Measurements from ENCODE around the gene CLDND2.

The CLDND2 gene

DNA sequence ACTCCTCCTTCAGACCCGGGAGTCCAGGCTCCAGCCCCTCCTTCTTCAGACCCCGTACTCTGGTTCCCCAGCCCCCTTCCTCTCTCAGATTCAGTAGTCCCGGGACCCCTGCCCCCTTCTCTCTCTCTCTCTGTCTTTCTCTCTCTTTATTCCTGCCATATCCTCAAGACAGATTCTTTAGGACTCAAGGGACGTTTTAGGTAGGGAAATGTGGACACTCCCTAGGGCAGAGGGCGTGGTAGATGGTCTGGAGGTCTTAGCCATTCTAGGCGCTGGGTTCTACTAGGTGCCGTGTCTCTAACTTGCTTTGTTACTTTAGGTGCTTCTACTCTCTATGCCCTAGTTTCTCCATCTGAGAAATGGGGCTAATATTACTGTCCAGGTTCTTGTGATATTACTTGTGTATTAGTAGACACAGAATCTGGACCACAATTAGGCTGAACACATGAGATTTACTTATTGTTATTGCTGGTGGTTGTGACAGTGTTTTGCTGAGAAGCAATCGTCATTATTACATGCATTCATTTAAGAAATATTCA, 22.3 kb upstream of the CLDND2 start:
- no peak for DNase-seq (ENCODE audit: extremely low read depth, low read depth)
- TF ChIP-seq, protein P1, sequence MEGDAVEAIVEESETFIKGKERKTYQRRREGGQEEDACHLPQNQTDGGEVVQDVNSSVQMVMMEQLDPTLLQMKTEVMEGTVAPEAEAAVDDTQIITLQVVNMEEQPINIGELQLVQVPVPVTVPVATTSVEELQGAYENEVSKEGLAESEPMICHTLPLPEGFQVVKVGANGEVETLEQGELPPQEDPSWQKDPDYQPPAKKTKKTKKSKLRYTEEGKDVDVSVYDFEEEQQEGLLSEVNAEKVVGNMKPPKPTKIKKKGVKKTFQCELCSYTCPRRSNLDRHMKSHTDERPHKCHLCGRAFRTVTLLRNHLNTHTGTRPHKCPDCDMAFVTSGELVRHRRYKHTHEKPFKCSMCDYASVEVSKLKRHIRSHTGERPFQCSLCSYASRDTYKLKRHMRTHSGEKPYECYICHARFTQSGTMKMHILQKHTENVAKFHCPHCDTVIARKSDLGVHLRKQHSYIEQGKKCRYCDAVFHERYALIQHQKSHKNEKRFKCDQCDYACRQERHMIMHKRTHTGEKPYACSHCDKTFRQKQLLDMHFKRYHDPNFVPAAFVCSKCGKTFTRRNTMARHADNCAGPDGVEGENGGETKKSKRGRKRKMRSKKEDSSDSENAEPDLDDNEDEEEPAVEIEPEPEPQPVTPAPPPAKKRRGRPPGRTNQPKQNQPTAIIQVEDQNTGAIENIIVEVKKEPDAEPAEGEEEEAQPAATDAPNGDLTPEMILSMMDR (IDR thresholded peaks at IDR 0.05; ENCODE audit: low read depth, low read length) = no peak

DNA sequence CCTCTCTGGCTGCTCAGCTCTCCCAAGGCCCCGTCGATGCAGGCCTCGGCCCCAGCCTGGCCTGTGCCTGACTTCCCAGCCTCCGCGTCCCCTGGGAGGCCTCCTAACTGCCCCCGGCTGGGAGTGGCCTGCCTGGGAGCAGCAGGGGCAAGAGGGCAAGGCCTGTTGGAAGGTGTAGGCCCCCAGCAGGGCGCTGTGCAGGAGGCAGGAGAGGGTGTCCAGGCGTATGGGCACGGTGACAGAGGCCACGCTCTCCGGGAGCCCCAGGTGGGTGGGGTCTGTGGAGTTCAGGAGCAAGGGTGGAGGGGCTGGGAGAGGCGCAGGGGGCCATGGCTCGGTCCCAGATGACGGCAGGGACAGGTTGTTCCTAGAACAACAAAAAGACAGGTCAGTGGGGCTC, 20.3 kb upstream of the CLDND2 start:
- TF ChIP-seq, protein P1 (IDR thresholded peaks at IDR 0.05; ENCODE audit: low read depth, low read length) = no peak
- DNase-seq (ENCODE audit: extremely low read depth, low read depth) = no peak

DNA sequence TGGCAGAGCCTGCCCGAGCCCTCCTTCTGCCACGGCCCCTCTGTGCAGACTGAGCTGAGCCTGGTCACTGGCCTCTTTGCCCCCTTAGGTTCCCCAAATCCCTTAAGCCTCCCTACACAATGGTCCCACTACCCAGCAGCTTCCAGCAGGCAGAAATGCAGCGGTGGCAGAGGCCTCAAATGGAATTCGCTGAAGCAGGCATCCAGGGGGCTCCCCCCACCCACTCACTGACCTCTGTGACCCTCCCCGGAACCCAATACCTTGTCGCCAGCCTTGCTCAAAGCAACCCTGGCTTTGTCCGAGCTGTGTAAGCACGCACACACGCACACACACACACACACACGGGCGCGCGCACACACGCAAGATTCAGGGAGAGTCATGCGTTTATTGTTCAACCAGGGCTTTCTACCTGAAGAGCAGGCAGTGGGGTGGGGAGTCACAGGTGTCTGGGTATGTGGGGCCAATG, 19.2 kb upstream of the CLDND2 start, which contains the start of gene LIM2:
Gene LIM2, minus strand, starts transcription at position 51 of the 466 bp plus-strand sequence. CDS start 531 bp downstream, outside the sequence.
- TF ChIP-seq, protein P1 (IDR thresholded peaks at IDR 0.05; ENCODE audit: low read depth, low read length) = no peak
- DNase-seq (ENCODE audit: extremely low read depth, low read depth) = no peak

DNA sequence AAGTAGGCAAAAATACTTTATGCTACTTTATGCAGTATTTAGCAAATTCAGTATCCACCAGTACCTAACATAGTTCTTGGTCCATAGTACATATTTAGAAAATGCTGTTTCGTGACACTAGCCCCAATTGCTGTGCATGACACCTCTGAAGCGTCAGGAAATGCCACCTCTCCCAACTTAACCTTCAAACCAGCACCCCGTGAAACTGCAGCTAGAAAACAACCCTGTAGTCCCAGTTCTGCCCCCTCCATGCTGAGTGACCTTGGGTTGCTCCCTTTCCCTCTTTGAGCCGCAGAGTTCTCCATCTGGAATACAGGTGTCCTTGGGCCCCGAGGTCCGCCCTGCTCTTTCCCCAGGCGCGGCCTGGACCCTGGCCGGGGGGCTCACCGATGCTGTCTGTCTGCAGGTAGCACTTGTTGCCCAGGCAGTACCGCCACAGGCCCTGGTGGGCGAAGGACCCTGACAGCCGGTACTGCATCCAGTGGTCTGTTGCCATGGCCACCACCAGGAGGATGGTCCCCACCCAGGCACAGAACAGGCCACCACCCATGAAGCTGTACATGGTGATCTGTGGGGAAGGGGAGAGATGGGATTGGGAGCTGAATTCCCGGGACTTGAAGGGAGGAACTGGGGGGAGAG, 18.2 kb upstream of the CLDND2 start:
- no peak for DNase-seq (ENCODE audit: extremely low read depth, low read depth)
- TF ChIP-seq, protein P1 (IDR thresholded peaks at IDR 0.05; ENCODE audit: low read depth, low read length) = no peak

DNA sequence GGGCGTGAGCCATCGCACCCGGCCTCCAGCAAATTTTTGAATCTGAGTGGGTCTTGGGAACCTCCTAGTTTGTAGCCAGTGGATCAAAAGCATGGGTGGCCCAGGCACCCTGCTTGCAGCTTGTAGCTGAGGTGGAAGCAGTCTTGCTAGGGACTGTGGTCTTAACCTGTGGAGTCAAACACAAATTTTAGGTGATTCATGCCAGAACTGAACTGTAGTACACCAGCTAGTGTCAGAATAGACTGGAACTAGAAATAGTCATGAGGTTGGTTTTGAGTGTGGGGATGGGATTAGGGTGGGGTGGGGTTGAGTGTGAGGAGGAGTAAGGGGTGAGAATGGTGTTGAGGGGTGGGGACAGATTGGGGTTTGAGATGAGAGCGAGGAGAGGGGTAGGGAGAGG, 13.2 kb upstream of the CLDND2 start:
- TF ChIP-seq, protein P1 (IDR thresholded peaks at IDR 0.05; ENCODE audit: low read depth, low read length) = no peak
- no peak for DNase-seq (ENCODE audit: extremely low read depth, low read depth)

DNA sequence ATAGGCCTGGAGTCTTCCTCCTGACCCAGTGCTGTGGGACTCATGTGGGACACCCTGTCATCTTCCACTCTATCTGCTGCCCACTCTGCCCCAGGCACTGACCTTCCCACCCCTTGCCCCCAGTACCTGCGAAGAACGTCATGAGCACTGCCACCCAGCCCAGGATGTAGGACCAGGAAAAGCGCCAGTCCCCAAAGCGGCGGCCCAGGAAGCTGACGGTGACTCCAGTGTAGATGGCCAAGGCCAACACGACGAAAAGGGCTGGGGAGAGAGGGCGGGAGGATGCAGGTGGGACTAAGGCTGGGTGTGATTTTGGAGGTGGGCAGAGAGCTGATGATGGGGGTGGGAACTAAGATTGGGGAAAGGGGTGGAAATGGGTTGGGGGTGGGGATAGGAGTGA, 11.6 kb upstream of the CLDND2 start:
- TF ChIP-seq, protein P1 (IDR thresholded peaks at IDR 0.05; ENCODE audit: low read depth, low read length) = no peak
- DNase-seq (ENCODE audit: extremely low read depth, low read depth) = no peak

DNA sequence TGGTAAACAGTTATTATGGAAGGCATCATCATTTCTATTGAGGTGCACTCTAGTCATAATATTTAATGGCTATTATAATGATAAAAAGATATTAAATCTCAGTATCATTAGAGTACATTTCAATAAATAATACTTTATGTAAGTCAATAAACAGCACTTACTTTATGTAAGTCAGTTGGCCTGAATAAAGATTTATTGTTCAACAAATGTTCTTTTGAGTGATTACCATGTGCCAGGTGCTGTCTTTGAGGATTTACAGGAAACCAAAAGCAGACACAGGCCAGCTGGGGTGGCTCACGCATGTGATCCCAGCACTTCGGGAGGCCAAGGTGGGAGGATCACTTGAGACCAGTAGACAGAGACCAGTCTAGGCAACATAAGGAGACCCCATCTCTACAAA, 8.6 kb upstream of the CLDND2 start:
- DNase-seq (ENCODE audit: extremely low read depth, low read depth) = no peak

More for the DNA sequence above, 8.6 kb upstream of the CLDND2 start:
- TF ChIP-seq, protein P1 (IDR thresholded peaks at IDR 0.05; ENCODE audit: low read depth, low read length) = no peak
